Measurements from ENCODE around the gene COL11A2. TPM values are rescaled to one million over a fixed set of nuclear protein-coding genes. Genes with fewer than 3 reads are reported as not detected.

Gene COL11A2
- total and polyA plus RNA-seq, 2 of the 13 experiments (the other 11 are each of a cell fraction or from before 2014, with no cell fraction given), result 0.55 TPM

DNA sequence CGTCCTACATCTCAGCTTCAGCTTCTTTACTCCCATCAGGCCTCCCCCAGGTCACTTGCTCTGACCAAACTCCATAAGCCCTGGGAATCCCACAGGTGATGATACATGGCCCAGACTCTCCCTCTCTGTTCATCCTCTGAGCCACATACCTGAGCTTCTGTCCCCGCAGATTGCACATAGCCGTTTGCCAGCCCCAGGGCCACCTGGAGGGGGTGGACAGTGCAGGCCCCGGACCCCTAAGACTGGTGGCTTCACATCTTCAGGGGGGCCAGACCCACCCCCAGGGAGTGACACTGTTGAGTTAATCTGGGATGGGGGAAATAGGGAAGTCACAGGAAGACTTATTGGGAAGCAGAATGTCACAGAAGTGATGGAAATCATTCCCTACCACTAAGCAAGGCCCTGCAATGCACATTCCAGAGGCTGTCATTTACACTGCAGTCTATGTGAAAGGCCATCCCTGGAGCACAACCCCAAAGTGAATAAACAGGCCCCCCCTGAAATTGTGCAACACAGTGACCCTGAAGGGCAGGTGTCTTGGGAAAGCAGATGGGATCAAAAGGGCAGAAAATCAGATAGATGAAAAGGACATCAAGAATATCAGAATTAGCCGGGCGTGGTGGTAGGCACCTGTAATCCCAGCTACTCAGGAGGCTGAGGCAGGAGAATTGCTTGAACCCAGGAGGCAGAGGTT is 6.0 kb upstream of the COL11A2 start (continued):
- TF ChIP-seq ZBTB7B (CRISPR knock-in tag; IDR thresholded peaks at IDR 0.05) (peak; percentile 93), SCMH1 (CRISPR knock-in tag; IDR thresholded peaks at IDR 0.05; ENCODE audit: borderline replicate concordance) (no peak), SPEN (CRISPR knock-in tag; IDR thresholded peaks at IDR 0.05; ENCODE audit: low read depth) (peak; percentile 93), ZFX (CRISPR knock-in tag; IDR thresholded peaks at IDR 0.05; ENCODE audit: low read depth) (peak; percentile 83), KAT2B (IDR thresholded peaks at IDR 0.05; ENCODE audit: borderline replicate concordance, low read depth, low read length) (no peak), ZNF484 (CRISPR knock-in tag; IDR thresholded peaks at IDR 0.05; ENCODE audit: borderline replicate concordance, low read depth) (no peak), POLR2AphosphoS5 (IDR thresholded peaks at IDR 0.05; ENCODE audit: low read depth, low read length) (no peak), JDP2 (CRISPR knock-in tag; IDR thresholded peaks at IDR 0.05; ENCODE audit: borderline replicate concordance) (no peak), NFYC (CRISPR knock-in tag; IDR thresholded peaks at IDR 0.05) (no peak), NR2C2 (CRISPR knock-in tag; IDR thresholded peaks at IDR 0.05; ENCODE audit: borderline replicate concordance) (peak; percentile 89), NAIF1 (CRISPR knock-in tag; IDR thresholded peaks at IDR 0.05; ENCODE audit: borderline replicate concordance) (no peak), CCDC6 (CRISPR knock-in tag; IDR thresholded peaks at IDR 0.05) (0 out of 2 replicates have a peak, but pooled peaks have one; percentile 38), TBP (CRISPR knock-in tag; IDR thresholded peaks at IDR 0.05) (no peak), AGO1 (IDR thresholded peaks at IDR 0.05; ENCODE audit: low read depth, low read length, poor library complexity, severe bottlenecking) (no peak), SNAI1 (CRISPR knock-in tag; IDR thresholded peaks at IDR 0.05; ENCODE audit: borderline replicate concordance) (peak; percentile 97), BHLHE40 (IDR thresholded peaks at IDR 0.05; ENCODE audit: low read length) (peak; percentile 65; the same call in 1 of the 2 replicates)
- TF ChIP-seq, protein P1, sequence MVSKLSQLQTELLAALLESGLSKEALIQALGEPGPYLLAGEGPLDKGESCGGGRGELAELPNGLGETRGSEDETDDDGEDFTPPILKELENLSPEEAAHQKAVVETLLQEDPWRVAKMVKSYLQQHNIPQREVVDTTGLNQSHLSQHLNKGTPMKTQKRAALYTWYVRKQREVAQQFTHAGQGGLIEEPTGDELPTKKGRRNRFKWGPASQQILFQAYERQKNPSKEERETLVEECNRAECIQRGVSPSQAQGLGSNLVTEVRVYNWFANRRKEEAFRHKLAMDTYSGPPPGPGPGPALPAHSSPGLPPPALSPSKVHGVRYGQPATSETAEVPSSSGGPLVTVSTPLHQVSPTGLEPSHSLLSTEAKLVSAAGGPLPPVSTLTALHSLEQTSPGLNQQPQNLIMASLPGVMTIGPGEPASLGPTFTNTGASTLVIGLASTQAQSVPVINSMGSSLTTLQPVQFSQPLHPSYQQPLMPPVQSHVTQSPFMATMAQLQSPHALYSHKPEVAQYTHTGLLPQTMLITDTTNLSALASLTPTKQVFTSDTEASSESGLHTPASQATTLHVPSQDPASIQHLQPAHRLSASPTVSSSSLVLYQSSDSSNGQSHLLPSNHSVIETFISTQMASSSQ (IDR thresholded peaks at IDR 0.05; ENCODE audit: low read depth), result peak; percentile 66
- TF ChIP-seq, protein P1 (CRISPR knock-in tag; IDR thresholded peaks at IDR 0.05; ENCODE audit: borderline replicate concordance), result peak; percentile 79
- TF ChIP-seq, protein P2, sequence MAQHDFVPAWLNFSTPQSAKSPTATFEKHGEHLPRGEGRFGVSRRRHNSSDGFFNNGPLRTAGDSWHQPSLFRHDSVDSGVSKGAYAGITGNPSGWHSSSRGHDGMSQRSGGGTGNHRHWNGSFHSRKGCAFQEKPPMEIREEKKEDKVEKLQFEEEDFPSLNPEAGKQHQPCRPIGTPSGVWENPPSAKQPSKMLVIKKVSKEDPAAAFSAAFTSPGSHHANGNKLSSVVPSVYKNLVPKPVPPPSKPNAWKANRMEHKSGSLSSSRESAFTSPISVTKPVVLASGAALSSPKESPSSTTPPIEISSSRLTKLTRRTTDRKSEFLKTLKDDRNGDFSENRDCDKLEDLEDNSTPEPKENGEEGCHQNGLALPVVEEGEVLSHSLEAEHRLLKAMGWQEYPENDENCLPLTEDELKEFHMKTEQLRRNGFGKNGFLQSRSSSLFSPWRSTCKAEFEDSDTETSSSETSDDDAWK (CRISPR knock-in tag; IDR thresholded peaks at IDR 0.05), result no peak
- TF ChIP-seq, protein P3, sequence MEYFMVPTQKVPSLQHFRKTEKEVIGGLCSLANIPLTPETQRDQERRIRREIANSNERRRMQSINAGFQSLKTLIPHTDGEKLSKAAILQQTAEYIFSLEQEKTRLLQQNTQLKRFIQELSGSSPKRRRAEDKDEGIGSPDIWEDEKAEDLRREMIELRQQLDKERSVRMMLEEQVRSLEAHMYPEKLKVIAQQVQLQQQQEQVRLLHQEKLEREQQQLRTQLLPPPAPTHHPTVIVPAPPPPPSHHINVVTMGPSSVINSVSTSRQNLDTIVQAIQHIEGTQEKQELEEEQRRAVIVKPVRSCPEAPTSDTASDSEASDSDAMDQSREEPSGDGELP (IDR thresholded peaks at IDR 0.05; ENCODE audit: borderline replicate concordance, low read depth), result peak; percentile 85; the same call in 1 of the 2 replicates
- TF ChIP-seq, protein P4, sequence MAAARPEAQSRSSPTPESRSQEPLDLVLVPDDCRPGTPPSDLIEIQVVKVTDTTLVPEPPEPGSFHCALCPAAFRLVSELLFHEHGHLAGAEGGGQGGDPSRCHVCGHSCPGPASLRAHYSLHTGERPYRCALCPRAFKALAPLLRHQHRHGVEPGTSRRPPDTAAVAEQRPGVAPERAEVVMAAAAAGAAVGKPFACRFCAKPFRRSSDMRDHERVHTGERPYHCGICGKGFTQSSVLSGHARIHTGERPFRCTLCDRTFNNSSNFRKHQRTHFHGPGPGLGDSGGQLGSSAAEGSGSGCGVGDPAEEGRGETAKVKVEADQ (CRISPR knock-in tag; IDR thresholded peaks at IDR 0.05; ENCODE audit: borderline replicate concordance), result no peak
